NCI-H1048 (cell line): ENCODE measurements around the gene UBP1.
"Not testable (repeated sequence)": the region's sequence is repeated elsewhere in the genome, so short reads cannot be mapped to it uniquely, and the experiment has no call there.

Experiments used
- DNase-seq: peaks from one replicate; lab custom pipeline; 2025; lab: John Stamatoyannopoulos, UW

UBP1 gene

GRCh38 chr3:33433843-33434242, 6.4 kb downstream of the UBP1 start:
- no peak for DNase-seq

- no peak for DNase-seq
These were observed 9.6 kb downstream of the UBP1 start for GRCh38 chr3:33430571-33430970.

- DNase-seq: no peak
These were observed 10.1 kb downstream of the UBP1 start for GRCh38 chr3:33430061-33430460.

GRCh38 chr3:33429306-33429705, 10.9 kb downstream of the UBP1 start:
- not testable (repeated sequence) for DNase-seq

GRCh38 chr3:33428734-33429133, 11.5 kb downstream of the UBP1 start:
- DNase-seq: no peak

GRCh38 chr3:33426630-33427317, 13.4 kb downstream of the UBP1 start:
- DNase-seq: no peak

GRCh38 chr3:33426068-33426467, 14.1 kb downstream of the UBP1 start:
- no peak for DNase-seq

- no peak for DNase-seq
These were observed 14.8 kb downstream of the UBP1 start for GRCh38 chr3:33425453-33425852.

- no peak for DNase-seq
These were observed 15.4 kb downstream of the UBP1 start for GRCh38 chr3:33424606-33425452.

GRCh38 chr3:33420966-33421365, 19.2 kb downstream of the UBP1 start:
- DNase-seq: no peak

- no peak for DNase-seq
These were observed 20.3 kb downstream of the UBP1 start for GRCh38 chr3:33419948-33420347.

GRCh38 chr3:33417066-33417673, 23.0 kb downstream of the UBP1 start:
- DNase-seq: no peak

- DNase-seq: not testable (repeated sequence)
These were observed 29.4 kb downstream of the UBP1 start for GRCh38 chr3:33410816-33411215.

GRCh38 chr3:33403756-33404155, 36.4 kb downstream of the UBP1 start:
- DNase-seq: no peak

- DNase-seq: no peak
These were observed 37.3 kb downstream of the UBP1 start for GRCh38 chr3:33402936-33403335.

- no peak for DNase-seq
These were observed 38.4 kb downstream of the UBP1 start for GRCh38 chr3:33401781-33402180.

GRCh38 chr3:33398410-33398809, 41.8 kb downstream of the UBP1 start:
- DNase-seq: no peak

GRCh38 chr3:33395900-33396299, 44.3 kb downstream of the UBP1 start:
- no peak for DNase-seq

- no peak for DNase-seq
These were observed 45.7 kb downstream of the UBP1 start for GRCh38 chr3:33394403-33395054.

- DNase-seq: no peak
These were observed 47.5 kb downstream of the UBP1 start for GRCh38 chr3:33392703-33393125.

- DNase-seq: no peak
These were observed 48.1 kb downstream of the UBP1 start for GRCh38 chr3:33392144-33392543.

- no peak for DNase-seq
These were observed 48.8 kb downstream of the UBP1 start for GRCh38 chr3:33391255-33391995.
